Epithelial cell of esophagus (primary cell): ENCODE data around the gene SLC27A5.

Experiments used
- DNase-seq: peaks from one replicate; pipeline ENCODE4 v3.0.0; 2010; ENCODE audit warnings: low read depth
- H3K4me3 ChIP-seq: 2 replicates; pipeline ENCODE4 v1.5.1; 2011; ENCODE audit warnings: mild to moderate bottlenecking, low read length, control low read depth
- TF ChIP-seq, protein P1 (sequence below): IDR thresholded peaks from 2 replicates; pipeline ENCODE4 v1.5.1; 2011; ENCODE audit warnings: low read depth, mild to moderate bottlenecking, low read length, control low read depth, inconsistent platforms; ENCODE audit not compliant: insufficient read depth; ENCODE audit errors: missing control alignments

Gene SLC27A5

DNA sequence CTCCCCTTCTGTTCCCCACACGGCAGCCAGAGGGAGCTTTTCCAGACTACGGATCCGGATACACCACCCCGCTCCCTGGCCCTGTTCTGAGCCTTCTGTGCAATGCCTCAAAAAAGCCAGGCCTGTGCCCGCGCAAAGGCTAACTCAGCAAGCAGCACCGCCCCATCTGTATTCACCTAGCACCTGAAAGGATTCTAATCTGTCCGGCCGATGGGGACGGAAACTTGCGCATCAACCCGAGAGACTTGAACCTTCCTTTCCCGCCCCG lies 7.2 kb upstream of the SLC27A5 start:
- H3K4me3 ChIP-seq = peak overlapping the region; percentile 73
- TF ChIP-seq, protein P1, sequence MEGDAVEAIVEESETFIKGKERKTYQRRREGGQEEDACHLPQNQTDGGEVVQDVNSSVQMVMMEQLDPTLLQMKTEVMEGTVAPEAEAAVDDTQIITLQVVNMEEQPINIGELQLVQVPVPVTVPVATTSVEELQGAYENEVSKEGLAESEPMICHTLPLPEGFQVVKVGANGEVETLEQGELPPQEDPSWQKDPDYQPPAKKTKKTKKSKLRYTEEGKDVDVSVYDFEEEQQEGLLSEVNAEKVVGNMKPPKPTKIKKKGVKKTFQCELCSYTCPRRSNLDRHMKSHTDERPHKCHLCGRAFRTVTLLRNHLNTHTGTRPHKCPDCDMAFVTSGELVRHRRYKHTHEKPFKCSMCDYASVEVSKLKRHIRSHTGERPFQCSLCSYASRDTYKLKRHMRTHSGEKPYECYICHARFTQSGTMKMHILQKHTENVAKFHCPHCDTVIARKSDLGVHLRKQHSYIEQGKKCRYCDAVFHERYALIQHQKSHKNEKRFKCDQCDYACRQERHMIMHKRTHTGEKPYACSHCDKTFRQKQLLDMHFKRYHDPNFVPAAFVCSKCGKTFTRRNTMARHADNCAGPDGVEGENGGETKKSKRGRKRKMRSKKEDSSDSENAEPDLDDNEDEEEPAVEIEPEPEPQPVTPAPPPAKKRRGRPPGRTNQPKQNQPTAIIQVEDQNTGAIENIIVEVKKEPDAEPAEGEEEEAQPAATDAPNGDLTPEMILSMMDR = peak; percentile 79
- peak; percentile 81 for DNase-seq

DNA sequence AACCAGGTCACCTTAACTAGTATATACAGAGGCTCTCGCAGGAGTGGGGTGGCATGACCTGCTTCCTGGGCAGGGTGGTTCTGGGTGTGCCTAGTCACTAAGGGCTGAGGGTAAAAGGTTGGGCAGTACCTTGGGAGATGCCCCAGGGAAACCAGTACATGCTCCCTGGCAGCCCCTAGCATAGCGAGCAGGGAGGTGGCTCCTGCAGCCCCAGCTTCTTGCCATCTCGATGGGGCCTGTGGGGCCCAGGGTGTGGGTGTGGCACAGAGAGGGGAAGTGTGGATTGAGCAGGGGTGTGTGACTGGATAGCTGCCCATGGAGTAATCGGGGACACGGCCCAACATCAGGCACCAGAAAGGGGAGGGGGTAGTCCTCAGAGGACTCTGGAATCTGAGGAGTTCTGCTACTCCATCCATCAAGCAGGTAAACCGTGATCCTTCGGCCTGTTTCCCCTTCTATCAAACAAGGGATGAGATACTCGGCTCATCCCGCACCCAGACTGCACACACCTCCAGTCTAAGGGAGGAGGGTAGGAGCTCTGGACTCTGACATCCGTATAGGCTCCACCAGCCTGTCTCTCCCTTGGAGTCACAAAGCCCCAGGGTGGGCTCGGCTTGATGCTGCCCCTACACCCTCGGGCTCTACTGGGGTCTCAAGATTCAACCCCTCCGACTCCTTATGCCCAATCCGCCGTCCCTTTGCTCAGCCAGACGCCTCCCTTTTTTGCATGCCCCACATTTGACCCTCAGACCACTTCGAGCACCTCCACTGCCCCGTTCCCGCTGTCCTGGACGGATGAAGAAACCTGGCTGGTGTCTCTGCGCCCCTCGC lies 6.7 kb upstream of the SLC27A5 start:
- peak; percentile 21 for DNase-seq

DNA sequence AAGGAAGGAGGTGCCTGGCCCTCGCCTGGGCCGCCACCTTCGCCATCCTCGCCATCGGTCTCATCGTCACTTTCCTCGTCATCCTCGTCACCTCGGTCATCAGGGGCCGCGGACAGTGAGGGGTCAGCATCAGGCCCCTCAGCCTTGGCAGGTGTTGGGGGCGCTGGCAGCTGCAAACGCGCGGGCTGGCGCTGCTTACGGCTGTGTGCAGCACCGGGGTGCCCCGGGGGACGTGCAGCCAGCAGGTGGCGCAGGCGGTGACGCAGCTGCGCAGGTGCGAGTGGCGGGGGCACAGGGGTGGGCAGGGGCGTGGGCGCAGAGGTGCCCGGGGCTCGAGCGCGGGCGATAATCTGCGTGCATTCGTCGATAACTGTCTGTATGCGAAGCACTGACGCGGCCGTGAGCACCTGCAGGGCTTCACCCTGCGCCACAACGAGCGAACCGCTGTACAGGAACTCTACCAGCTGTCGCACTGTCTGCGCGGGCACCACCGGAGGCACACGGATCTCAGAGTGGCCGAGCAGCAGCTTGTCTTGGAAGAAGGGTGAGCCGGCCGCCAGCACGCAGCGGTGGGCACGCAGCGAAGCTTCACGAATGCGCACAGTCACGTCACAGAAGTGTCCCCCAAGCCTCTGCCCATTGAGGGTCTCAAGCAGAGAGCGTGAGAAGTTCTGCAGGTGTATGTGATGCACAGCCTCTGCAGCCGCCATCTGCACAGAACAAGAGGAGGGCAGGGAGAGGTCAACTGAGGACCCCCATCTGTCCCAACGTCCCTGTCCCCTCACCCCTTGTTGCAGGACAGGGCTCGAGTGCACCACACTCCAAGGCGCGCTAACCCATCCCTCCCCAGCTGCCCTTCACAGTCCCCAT lies 5.4 kb upstream of the SLC27A5 start:
- TF ChIP-seq, protein P1 = no peak
- H3K4me3 ChIP-seq = no peak overlapping the region
- no peak for DNase-seq

More for the DNA sequence above, 6.7 kb upstream of the SLC27A5 start:
- TF ChIP-seq, protein P1 = no peak
- peak overlapping the region; percentile 73 for H3K4me3 ChIP-seq

GRCh38 chr19:58516246-58516836 lies 4.5 kb upstream of the SLC27A5 start:
- TF ChIP-seq, protein P1 = no peak
- no peak for DNase-seq
- H3K4me3 ChIP-seq = no peak overlapping the region

- TF ChIP-seq, protein P1 = no peak
- no peak for DNase-seq
- H3K4me3 ChIP-seq = no peak overlapping the region
Observed at GRCh38 chr19:58515259-58515658, 3.5 kb upstream of the SLC27A5 start.

GRCh38 chr19:58514564-58515022 lies 2.8 kb upstream of the SLC27A5 start:
- TF ChIP-seq, protein P1 = no peak
- DNase-seq = no peak
- H3K4me3 ChIP-seq = peak overlapping the region; percentile 68
